ENCODE measurements around the gene TRIM37.

- TF ChIP-seq, protein P1, sequence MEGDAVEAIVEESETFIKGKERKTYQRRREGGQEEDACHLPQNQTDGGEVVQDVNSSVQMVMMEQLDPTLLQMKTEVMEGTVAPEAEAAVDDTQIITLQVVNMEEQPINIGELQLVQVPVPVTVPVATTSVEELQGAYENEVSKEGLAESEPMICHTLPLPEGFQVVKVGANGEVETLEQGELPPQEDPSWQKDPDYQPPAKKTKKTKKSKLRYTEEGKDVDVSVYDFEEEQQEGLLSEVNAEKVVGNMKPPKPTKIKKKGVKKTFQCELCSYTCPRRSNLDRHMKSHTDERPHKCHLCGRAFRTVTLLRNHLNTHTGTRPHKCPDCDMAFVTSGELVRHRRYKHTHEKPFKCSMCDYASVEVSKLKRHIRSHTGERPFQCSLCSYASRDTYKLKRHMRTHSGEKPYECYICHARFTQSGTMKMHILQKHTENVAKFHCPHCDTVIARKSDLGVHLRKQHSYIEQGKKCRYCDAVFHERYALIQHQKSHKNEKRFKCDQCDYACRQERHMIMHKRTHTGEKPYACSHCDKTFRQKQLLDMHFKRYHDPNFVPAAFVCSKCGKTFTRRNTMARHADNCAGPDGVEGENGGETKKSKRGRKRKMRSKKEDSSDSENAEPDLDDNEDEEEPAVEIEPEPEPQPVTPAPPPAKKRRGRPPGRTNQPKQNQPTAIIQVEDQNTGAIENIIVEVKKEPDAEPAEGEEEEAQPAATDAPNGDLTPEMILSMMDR (IDR thresholded peaks at IDR 0.05; ENCODE audit: borderline replicate concordance, extremely low read depth, low read length, poor library complexity, severe bottlenecking), result no peak
- TF ChIP-seq EZH2 (IDR thresholded peaks at IDR 0.05; ENCODE audit: borderline replicate concordance, low read depth, low read length, severe bottlenecking), result no peak
Measured at GRCh38 chr17:59084154-59084553, 22.5 kb downstream of the TRIM37 start.

Measured in DND-41 (cell line).